Neural cell (in vitro differentiated cells): Measurements from ENCODE around the gene SMIM44. TPM values are rescaled to one million over a fixed set of nuclear protein-coding genes. Genes with fewer than 3 reads are reported as not detected.

Experiments
- H2AFZ ChIP-seq: fragments of 200-600, 300-800 bp; sonication (generic), shearing (Covaris generic); 2 replicates; pipeline ENCODE4 v1.6.0; 2014; ENCODE audit warnings: low read depth, mild to moderate bottlenecking, antibody characterized with exemption, low read length, moderate library complexity
- H3F3A ChIP-seq: fragments of 200-600 bp; shearing (Covaris generic); 2 replicates; pipeline ENCODE4 v1.6.1; 2016; ENCODE audit warnings: mild to moderate bottlenecking, moderate library complexity, mixed read lengths, antibody characterized with exemption, low read length; ENCODE audit not compliant: insufficient read depth, poor library complexity, severe bottlenecking
- H3K27ac ChIP-seq: fragments of 200-600, 300-800 bp; sonication (generic), shearing (Covaris generic); 2 replicates; pipeline ENCODE4 v1.5.1; 2014; ENCODE audit warnings: mild to moderate bottlenecking, low read length, moderate library complexity
- H3K27me3 ChIP-seq: fragments of 300-800, 200-600 bp; sonication (generic), shearing (Covaris generic); 2 replicates; pipeline ENCODE4 v1.6.0; 2014; ENCODE audit warnings: mild to moderate bottlenecking, low read depth, low read length, moderate library complexity; ENCODE audit not compliant: insufficient read depth
- H3K36me3 ChIP-seq: fragments of 300-800, 200-600 bp; sonication (generic), shearing (Covaris generic); 2 replicates; pipeline ENCODE4 v1.5.1; 2014; ENCODE audit warnings: mild to moderate bottlenecking, antibody characterized with exemption, low read length, moderate library complexity; ENCODE audit not compliant: insufficient read depth
- H3K4me2 ChIP-seq: fragments of 300-800, 200-600 bp; sonication (generic), shearing (Covaris generic); 2 replicates; pipeline ENCODE4 v1.6.0; 2014; ENCODE audit warnings: mild to moderate bottlenecking, low read length
- H3K4me3 ChIP-seq: fragments of 300-800, 200-600 bp; sonication (generic), shearing (Covaris generic); 2 replicates; pipeline ENCODE4 v1.5.1; 2014; ENCODE audit warnings: mild to moderate bottlenecking, low read length, moderate library complexity
- H3K79me2 ChIP-seq: fragments of 200-600 bp; shearing (Covaris generic); replicated peaks from 2 replicates; pipeline ENCODE4 v1.6.0; 2014; ENCODE audit warnings: mild to moderate bottlenecking, low read length, moderate library complexity; ENCODE audit not compliant: insufficient read depth
- H3K9ac ChIP-seq: fragments of 300-800, 200-600 bp; sonication (generic), shearing (Covaris generic); 2 replicates; pipeline ENCODE4 v1.6.1; 2016; ENCODE audit warnings: mild to moderate bottlenecking, low read length, mixed read lengths
- H3K9me2 ChIP-seq: fragments of 200-600 bp; shearing (Covaris generic); 2 replicates; pipeline ENCODE4 v1.6.1; 2016; ENCODE audit warnings: mild to moderate bottlenecking, low read length, mixed read lengths; ENCODE audit not compliant: insufficient read depth
- H3K9me3 ChIP-seq: fragments of 200-600, 300-800 bp; sonication (generic), shearing (Covaris generic); 2 replicates; pipeline ENCODE4 v1.6.1; 2016; ENCODE audit warnings: mild to moderate bottlenecking, mixed run types, low read length, moderate library complexity, mixed read lengths
- H4K20me1 ChIP-seq: fragments of 200-600 bp; shearing (Covaris generic); 2 replicates; pipeline ENCODE4 v1.6.1; 2016; ENCODE audit warnings: mild to moderate bottlenecking, mixed run types; ENCODE audit not compliant: insufficient read depth
- EP300 ChIP-seq: fragments of 450-650 bp; conservative IDR thresholded peaks from 2 replicates; pipeline ENCODE4 v1.6.1; 2014; ENCODE audit warnings: antibody characterized with exemption, mild to moderate bottlenecking, moderate library complexity; ENCODE audit not compliant: poor library complexity, severe bottlenecking
- EZH2 ChIP-seq: fragments of 200-600, 300-800 bp; shearing (Covaris generic), sonication (generic); IDR thresholded peaks from 2 replicates; pipeline ENCODE4 v1.6.1; 2014; ENCODE audit warnings: antibody characterized with exemption, low read length, borderline replicate concordance, mild to moderate bottlenecking; ENCODE audit not compliant: insufficient read depth, poor library complexity, severe bottlenecking
- MXI1 ChIP-seq: fragments of 450-650 bp; conservative IDR thresholded peaks from 2 replicates; pipeline ENCODE4 v1.6.1; 2014; ENCODE audit warnings: antibody characterized with exemption, mild to moderate bottlenecking; ENCODE audit not compliant: poor library complexity, severe bottlenecking
- POLR2AphosphoS5 ChIP-seq: IDR thresholded peaks from 2 replicates; pipeline ENCODE4 v1.6.1; 2012
- RAD21 ChIP-seq: fragments of 450-650 bp; conservative IDR thresholded peaks from 2 replicates; pipeline ENCODE4 v1.6.1; 2014; ENCODE audit warnings: antibody characterized with exemption, mild to moderate bottlenecking, moderate library complexity
- SMC3 ChIP-seq: fragments of 450-650 bp; conservative IDR thresholded peaks from 2 replicates; pipeline ENCODE4 v1.6.1; 2014; ENCODE audit warnings: antibody characterized with exemption, mild to moderate bottlenecking, moderate library complexity; ENCODE audit not compliant: poor library complexity
- TAF1 ChIP-seq: IDR thresholded peaks from 2 replicates; pipeline ENCODE4 v1.6.1; 2012; ENCODE audit warnings: low read depth
- polyA plus RNA-seq: library from polyadenylated mRNA; depleted of rRNA; stranded (reverse); fragments of >200 nt; gene quantifications from 2 replicates; pipeline ENCODE4 v1.2.3, GENCODE V29; 2014
- TF ChIP-seq, protein P1 (sequence below): IDR thresholded peaks from 2 replicates; pipeline ENCODE4 v1.6.1; 2012; ENCODE audit warnings: borderline replicate concordance
- TF ChIP-seq, protein P2 (sequence below): fragments of 450-650 bp; IDR thresholded peaks from 2 replicates; pipeline ENCODE4 v1.5.1; 2014; ENCODE audit warnings: antibody characterized with exemption, mild to moderate bottlenecking, moderate library complexity; ENCODE audit not compliant: poor library complexity, severe bottlenecking

The SMIM44 gene
- polyA plus RNA-seq, 1 donor from 2014 or later = not detected

GRCh38 chr19:3465552-3465951 lies 17.7 kb downstream of the SMIM44 start:
- Histone ChIP-seq H3K27me3 (peaks cover 45% of the 10 kb centered on the region), H3K27ac (no peak overlapping the region)
- no peak for TF ChIP-seq SMC3
- no peak for TF ChIP-seq TAF1
- no peak for TF ChIP-seq RAD21
- no peak for TF ChIP-seq MXI1
- TF ChIP-seq, protein P1, sequence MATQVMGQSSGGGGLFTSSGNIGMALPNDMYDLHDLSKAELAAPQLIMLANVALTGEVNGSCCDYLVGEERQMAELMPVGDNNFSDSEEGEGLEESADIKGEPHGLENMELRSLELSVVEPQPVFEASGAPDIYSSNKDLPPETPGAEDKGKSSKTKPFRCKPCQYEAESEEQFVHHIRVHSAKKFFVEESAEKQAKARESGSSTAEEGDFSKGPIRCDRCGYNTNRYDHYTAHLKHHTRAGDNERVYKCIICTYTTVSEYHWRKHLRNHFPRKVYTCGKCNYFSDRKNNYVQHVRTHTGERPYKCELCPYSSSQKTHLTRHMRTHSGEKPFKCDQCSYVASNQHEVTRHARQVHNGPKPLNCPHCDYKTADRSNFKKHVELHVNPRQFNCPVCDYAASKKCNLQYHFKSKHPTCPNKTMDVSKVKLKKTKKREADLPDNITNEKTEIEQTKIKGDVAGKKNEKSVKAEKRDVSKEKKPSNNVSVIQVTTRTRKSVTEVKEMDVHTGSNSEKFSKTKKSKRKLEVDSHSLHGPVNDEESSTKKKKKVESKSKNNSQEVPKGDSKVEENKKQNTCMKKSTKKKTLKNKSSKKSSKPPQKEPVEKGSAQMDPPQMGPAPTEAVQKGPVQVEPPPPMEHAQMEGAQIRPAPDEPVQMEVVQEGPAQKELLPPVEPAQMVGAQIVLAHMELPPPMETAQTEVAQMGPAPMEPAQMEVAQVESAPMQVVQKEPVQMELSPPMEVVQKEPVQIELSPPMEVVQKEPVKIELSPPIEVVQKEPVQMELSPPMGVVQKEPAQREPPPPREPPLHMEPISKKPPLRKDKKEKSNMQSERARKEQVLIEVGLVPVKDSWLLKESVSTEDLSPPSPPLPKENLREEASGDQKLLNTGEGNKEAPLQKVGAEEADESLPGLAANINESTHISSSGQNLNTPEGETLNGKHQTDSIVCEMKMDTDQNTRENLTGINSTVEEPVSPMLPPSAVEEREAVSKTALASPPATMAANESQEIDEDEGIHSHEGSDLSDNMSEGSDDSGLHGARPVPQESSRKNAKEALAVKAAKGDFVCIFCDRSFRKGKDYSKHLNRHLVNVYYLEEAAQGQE = no peak
- no peak for TF ChIP-seq EZH2
- TF ChIP-seq, protein P2, sequence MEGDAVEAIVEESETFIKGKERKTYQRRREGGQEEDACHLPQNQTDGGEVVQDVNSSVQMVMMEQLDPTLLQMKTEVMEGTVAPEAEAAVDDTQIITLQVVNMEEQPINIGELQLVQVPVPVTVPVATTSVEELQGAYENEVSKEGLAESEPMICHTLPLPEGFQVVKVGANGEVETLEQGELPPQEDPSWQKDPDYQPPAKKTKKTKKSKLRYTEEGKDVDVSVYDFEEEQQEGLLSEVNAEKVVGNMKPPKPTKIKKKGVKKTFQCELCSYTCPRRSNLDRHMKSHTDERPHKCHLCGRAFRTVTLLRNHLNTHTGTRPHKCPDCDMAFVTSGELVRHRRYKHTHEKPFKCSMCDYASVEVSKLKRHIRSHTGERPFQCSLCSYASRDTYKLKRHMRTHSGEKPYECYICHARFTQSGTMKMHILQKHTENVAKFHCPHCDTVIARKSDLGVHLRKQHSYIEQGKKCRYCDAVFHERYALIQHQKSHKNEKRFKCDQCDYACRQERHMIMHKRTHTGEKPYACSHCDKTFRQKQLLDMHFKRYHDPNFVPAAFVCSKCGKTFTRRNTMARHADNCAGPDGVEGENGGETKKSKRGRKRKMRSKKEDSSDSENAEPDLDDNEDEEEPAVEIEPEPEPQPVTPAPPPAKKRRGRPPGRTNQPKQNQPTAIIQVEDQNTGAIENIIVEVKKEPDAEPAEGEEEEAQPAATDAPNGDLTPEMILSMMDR = no peak
- TF ChIP-seq EP300 = no peak
- TF ChIP-seq POLR2AphosphoS5 = no peak

DNA sequence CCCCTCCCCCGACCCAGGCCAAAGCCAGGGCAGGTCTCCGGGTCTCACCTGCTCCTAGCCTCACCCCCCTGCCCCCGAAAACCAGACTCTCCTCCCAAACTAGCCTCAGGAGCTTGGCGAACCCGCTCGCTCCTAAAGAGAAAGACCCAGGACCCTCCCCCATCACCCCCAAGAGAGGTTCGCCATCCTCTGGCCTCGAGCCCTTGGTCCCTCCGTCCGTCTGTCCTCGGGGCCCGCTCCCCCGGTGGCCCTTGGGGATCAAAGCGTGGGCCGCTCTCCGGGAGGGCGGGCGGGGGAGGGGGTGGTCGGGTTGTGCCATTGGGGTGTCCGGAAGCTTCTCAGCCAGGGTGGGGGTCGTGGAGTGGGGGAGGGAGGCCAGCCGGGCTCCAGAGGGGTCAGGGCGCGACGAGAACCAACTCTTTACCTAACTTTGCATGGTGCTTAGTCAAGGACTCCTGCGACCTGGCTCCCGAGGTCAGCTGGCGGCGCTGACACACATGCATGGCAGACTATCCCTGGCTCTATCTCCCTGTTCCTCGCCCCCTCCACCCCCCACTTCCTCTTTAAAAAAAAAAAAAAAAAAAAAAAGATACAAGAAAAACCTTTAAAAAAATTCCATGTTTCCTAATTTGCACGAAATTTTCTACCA lies 18.5 kb downstream of the SMIM44 start:
- H3K4me2 ChIP-seq = no peak overlapping the region
- H3F3A ChIP-seq = no peaks in the 10 kb centered on the region
- no peak overlapping the region for H3K27ac ChIP-seq
- no peak overlapping the region for H2AFZ ChIP-seq
- TF ChIP-seq RAD21 (no peak), EZH2 (no peak), EP300 (no peak), MXI1 (no peak), TAF1 (no peak), SMC3 (no peak), POLR2AphosphoS5 (no peak)
- TF ChIP-seq, protein P1 = no peak
- TF ChIP-seq, protein P2 = no peak
- no peak overlapping the region for H3K9ac ChIP-seq
- H3K4me3 ChIP-seq = no peak overlapping the region
- no peaks in the 10 kb centered on the region for H3K79me2 ChIP-seq
- peaks cover 40% of the 10 kb centered on the region for H3K27me3 ChIP-seq
- H3K9me3 ChIP-seq = no peaks in the 10 kb centered on the region
- no peaks in the 10 kb centered on the region for H4K20me1 ChIP-seq
- H3K9me2 ChIP-seq = no peaks in the 10 kb centered on the region
- H3K36me3 ChIP-seq = no peaks in the 10 kb centered on the region

More at GRCh38 chr19:3465552-3465951, 17.7 kb downstream of the SMIM44 start:
- Histone ChIP-seq H4K20me1 (no peaks in the 10 kb centered on the region), H3K4me2 (no peak overlapping the region), H3F3A (no peaks in the 10 kb centered on the region), H2AFZ (no peak overlapping the region), H3K9me2 (no peaks in the 10 kb centered on the region), H3K9ac (no peak overlapping the region), H3K36me3 (no peaks in the 10 kb centered on the region), H3K4me3 (no peak overlapping the region), H3K79me2 (no peaks in the 10 kb centered on the region), H3K9me3 (no peaks in the 10 kb centered on the region)
